A673 (cell line): ENCODE results near the gene MBNL2.

Source experiments
- EZH2 ChIP-seq: fragments of 200-600 bp; sonication (generic); IDR thresholded peaks from 2 replicates; pipeline ENCODE4 v1.6.1; 2017; ENCODE audit warnings: borderline replicate concordance, low read depth, mild to moderate bottlenecking, mixed read lengths, antibody characterized with exemption, low read length; ENCODE audit not compliant: poor library complexity, severe bottlenecking
- TF ChIP-seq, protein P1 (sequence below): fragments of 300-800, 200-600 bp; sonication (generic); conservative IDR thresholded peaks from 2 replicates; pipeline ENCODE4 v1.5.1; 2017; ENCODE audit warnings: low read depth, mild to moderate bottlenecking, antibody characterized with exemption, low read length, moderate library complexity, mixed read lengths

DNA sequence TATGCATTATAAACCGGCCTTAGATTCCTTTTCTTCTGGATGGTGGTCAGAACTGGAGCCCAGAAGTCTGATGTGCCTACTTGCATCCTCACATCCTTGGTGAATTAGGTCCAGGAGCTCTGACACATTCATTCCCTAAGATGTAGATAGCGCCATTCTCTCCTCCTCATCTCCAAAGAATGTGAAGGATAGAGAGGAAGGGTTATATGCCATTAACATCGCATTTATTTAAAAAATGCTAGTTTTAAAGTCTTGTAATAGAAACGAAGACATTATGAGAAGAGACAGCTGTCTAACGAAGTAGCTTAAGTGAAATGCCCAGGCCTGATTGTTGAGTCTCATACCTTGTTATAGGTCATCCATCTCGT lies 9.7 kb downstream of the MBNL2 start:
- no peak for TF ChIP-seq EZH2
- TF ChIP-seq, protein P1, sequence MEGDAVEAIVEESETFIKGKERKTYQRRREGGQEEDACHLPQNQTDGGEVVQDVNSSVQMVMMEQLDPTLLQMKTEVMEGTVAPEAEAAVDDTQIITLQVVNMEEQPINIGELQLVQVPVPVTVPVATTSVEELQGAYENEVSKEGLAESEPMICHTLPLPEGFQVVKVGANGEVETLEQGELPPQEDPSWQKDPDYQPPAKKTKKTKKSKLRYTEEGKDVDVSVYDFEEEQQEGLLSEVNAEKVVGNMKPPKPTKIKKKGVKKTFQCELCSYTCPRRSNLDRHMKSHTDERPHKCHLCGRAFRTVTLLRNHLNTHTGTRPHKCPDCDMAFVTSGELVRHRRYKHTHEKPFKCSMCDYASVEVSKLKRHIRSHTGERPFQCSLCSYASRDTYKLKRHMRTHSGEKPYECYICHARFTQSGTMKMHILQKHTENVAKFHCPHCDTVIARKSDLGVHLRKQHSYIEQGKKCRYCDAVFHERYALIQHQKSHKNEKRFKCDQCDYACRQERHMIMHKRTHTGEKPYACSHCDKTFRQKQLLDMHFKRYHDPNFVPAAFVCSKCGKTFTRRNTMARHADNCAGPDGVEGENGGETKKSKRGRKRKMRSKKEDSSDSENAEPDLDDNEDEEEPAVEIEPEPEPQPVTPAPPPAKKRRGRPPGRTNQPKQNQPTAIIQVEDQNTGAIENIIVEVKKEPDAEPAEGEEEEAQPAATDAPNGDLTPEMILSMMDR = no peak
